Heart left ventricle (tissue), 13 donors: ENCODE measurements around the gene VCX3A.

ENCODE experiments used
- POLR2A ChIP-seq, 2 donors: fragments of 450-650 bp; IDR thresholded peaks; one replicate each; pipeline ENCODE4 v1.6.1; 2017; ENCODE audit warnings: antibody characterized with exemption in 2 of 2, mild to moderate bottlenecking in 2 of 2, moderate library complexity in 2 of 2
- TF ChIP-seq, protein P1 (sequence below), 12 donors: fragments of 200-600 bp; sonication (generic) in 4 of 12; IDR thresholded peaks; one replicate each; pipeline versions ENCODE4 v1.5.0 to v1.8.0; 2018 to 2022; ENCODE audit warnings: antibody characterized with exemption in 12 of 12, mild to moderate bottlenecking in 5 of 12
- donor health status: ischemic (EF 13 %, LVEDD 7.1; RV severe dilation, severe dysfunction).
- donor health status: DM: no; HTN: yes; CAD: no.
- donor health status: DM: no; HTN: no; CAD: no.
- donor health status: ischemic (EF 25% LVEDD 6.9; RV normal size, moderate dysfunction).
- donor health status: ischemic (EF 25% LVEDD 5.7; RV mildly dilated, moderate dysfunction).
- donor health status: ischemic (EF 35%, LVEDD 5.7; RV mildly dilated, moderate dysfunction).
- donor health status: nonischemic (EF 11% LVEDD 7.7; RV severe dilation, severe dysfunction).
- donor health status: DM: yes; HTN: yes; CAD: no.
- donor health status: PGD.
- donor health status: ischemic (EF 29% LVEDD 5.4; RV normal size, mild dysfunction).
- donor health status: nonischemic (EF 23%, LVEDD 6.1; RV moderate dilation, normal function).

- TF ChIP-seq, protein P1, sequence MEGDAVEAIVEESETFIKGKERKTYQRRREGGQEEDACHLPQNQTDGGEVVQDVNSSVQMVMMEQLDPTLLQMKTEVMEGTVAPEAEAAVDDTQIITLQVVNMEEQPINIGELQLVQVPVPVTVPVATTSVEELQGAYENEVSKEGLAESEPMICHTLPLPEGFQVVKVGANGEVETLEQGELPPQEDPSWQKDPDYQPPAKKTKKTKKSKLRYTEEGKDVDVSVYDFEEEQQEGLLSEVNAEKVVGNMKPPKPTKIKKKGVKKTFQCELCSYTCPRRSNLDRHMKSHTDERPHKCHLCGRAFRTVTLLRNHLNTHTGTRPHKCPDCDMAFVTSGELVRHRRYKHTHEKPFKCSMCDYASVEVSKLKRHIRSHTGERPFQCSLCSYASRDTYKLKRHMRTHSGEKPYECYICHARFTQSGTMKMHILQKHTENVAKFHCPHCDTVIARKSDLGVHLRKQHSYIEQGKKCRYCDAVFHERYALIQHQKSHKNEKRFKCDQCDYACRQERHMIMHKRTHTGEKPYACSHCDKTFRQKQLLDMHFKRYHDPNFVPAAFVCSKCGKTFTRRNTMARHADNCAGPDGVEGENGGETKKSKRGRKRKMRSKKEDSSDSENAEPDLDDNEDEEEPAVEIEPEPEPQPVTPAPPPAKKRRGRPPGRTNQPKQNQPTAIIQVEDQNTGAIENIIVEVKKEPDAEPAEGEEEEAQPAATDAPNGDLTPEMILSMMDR (IDR thresholded peaks at IDR 0.05) = no peak
- no peak for TF ChIP-seq POLR2A (IDR thresholded peaks at IDR 0.05)
Measured at GRCh38 chrX:6574762-6575161, 39.8 kb upstream of the VCX3A start.
